Renal cortical epithelial cell (primary cell): ENCODE data around the gene PAQR8. TPM values are rescaled to one million over a fixed set of nuclear protein-coding genes. Genes with fewer than 3 reads are reported as not detected.

Source experiments
- DNase-seq: peaks from one replicate; pipeline ENCODE4 v3.0.0-alpha.2; 2011; ENCODE audit warnings: low read depth
- total RNA-seq: library from RNA; depleted of rRNA; stranded (reverse); fragments of >200 nt; gene quantifications from 2 replicates; pipeline ENCODE4 v1.2.3, GENCODE V29; 2014

The PAQR8 gene
- total RNA-seq, 1 donor from 2014 or later, result 3.6 TPM

- no peak for DNase-seq
These were observed 14.1 kb upstream of the PAQR8 start for GRCh38 chr6:52347818-52348217.

- DNase-seq, result no peak
These were observed 10.1 kb upstream of the PAQR8 start for GRCh38 chr6:52351879-52352238.

GRCh38 chr6:52352239-52353018 is 9.5 kb upstream of the PAQR8 start:
- DNase-seq, result peak; percentile 99

- no peak for DNase-seq
These were observed 5.9 kb upstream of the PAQR8 start for GRCh38 chr6:52356017-52356416.

GRCh38 chr6:52359403-52359802 is 2.5 kb upstream of the PAQR8 start:
- DNase-seq, result no peak

GRCh38 chr6:52360028-52360427 is 1.9 kb upstream of the PAQR8 start:
- no peak for DNase-seq

GRCh38 chr6:52360601-52361413 is 1.1 kb upstream of the PAQR8 start:
- no peak for DNase-seq

GRCh38 chr6:52361414-52361944 is 472 bp upstream of the PAQR8 start:
- DNase-seq, result no peak

- DNase-seq, result no peak
These were observed 684 bp downstream of the PAQR8 start for GRCh38 chr6:52362443-52363227.

- DNase-seq, result no peak
These were observed 1.4 kb downstream of the PAQR8 start for GRCh38 chr6:52363228-52363867.

- DNase-seq, result no peak
These were observed 2.7 kb downstream of the PAQR8 start for GRCh38 chr6:52364480-52365166.

GRCh38 chr6:52365317-52365716 is 3.4 kb downstream of the PAQR8 start:
- DNase-seq, result no peak

- DNase-seq, result no peak
These were observed 4.1 kb downstream of the PAQR8 start for GRCh38 chr6:52365866-52366540.

- DNase-seq, result no peak
These were observed 6.1 kb downstream of the PAQR8 start for GRCh38 chr6:52368002-52368401.

- DNase-seq, result no peak
These were observed 7.3 kb downstream of the PAQR8 start for GRCh38 chr6:52369234-52369633.

- peak; percentile 24 for DNase-seq
These were observed 9.8 kb downstream of the PAQR8 start for GRCh38 chr6:52371656-52372191.

- no peak for DNase-seq
These were observed 11.3 kb downstream of the PAQR8 start for GRCh38 chr6:52373151-52373690.

GRCh38 chr6:52374247-52374646 is 12.3 kb downstream of the PAQR8 start:
- DNase-seq, result no peak

GRCh38 chr6:52375780-52376556 is 14.0 kb downstream of the PAQR8 start:
- DNase-seq, result no peak
